ENCODE measurements around the gene EARS2.

DNA sequence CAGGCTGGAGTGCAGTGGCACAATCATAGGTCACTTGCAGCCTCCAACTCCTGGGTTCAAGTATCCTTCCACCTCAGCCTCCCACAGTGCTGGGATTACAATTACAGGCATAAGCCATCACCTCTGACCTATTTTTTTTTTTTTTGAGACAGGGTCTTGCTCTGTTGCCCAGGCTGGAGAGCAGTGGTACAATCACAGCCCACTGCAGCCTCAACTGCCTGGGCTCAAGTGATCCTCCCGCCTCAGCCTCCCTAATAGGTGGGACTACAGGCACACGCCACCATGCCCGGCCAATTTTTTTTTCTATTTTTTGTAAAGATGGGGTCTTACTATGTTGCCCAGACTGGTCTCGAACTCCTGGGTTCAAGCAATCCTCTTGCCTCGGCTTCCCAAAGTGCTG is 41.3 kb downstream of the EARS2 start:
- no peak for TF ChIP-seq POLR2A (IDR thresholded peaks at IDR 0.05)
- TF ChIP-seq, protein P1, sequence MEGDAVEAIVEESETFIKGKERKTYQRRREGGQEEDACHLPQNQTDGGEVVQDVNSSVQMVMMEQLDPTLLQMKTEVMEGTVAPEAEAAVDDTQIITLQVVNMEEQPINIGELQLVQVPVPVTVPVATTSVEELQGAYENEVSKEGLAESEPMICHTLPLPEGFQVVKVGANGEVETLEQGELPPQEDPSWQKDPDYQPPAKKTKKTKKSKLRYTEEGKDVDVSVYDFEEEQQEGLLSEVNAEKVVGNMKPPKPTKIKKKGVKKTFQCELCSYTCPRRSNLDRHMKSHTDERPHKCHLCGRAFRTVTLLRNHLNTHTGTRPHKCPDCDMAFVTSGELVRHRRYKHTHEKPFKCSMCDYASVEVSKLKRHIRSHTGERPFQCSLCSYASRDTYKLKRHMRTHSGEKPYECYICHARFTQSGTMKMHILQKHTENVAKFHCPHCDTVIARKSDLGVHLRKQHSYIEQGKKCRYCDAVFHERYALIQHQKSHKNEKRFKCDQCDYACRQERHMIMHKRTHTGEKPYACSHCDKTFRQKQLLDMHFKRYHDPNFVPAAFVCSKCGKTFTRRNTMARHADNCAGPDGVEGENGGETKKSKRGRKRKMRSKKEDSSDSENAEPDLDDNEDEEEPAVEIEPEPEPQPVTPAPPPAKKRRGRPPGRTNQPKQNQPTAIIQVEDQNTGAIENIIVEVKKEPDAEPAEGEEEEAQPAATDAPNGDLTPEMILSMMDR (IDR thresholded peaks at IDR 0.05) = no peak
- no peak for TF ChIP-seq EP300 (IDR thresholded peaks at IDR 0.05)

All from ovary (tissue), 3 donors.